Sigmoid colon (tissue), 7 donors: ENCODE results near the gene C1orf21. TPM values are rescaled to one million over a fixed set of nuclear protein-coding genes. Genes with fewer than 3 reads are reported as not detected.

ENCODE experiments used
- DNase-seq: peaks from one replicate; pipeline ENCODE4 v3.0.0-alpha.2; 2019
- H3K27ac ChIP-seq, 4 donors: fragments of 200-600 bp; sonication (generic); one replicate each; pipeline ENCODE4 v1.5.1; 2016 to 2019; ENCODE audit warnings: mild to moderate bottlenecking in 1 of 4
- H3K27me3 ChIP-seq, 3 donors: fragments of 200-600 bp; sonication (generic); one replicate each; pipeline ENCODE4 v1.5.1; 2019; ENCODE audit warnings: mild to moderate bottlenecking in 1 of 3
- H3K36me3 ChIP-seq, 4 donors: fragments of 200-600 bp; sonication (generic); one replicate each; pipeline ENCODE4 v1.5.1; 2016 to 2019
- H3K4me1 ChIP-seq, 4 donors: fragments of 200-600 bp; sonication (generic); one replicate each; pipeline ENCODE4 v1.5.1; 2017 to 2019
- H3K4me3 ChIP-seq, 4 donors: fragments of 200-600 bp; sonication (generic); one replicate each; pipeline ENCODE4 v1.5.1; 2017 to 2019; ENCODE audit warnings: mild to moderate bottlenecking in 2 of 4, moderate library complexity in 1 of 4
- H3K9me3 ChIP-seq, 4 donors: fragments of 200-600 bp in 3 of 4; sonication (generic) in 3 of 4; one replicate each; pipeline versions ENCODE4 v1.5.1 to v1.6.1; 2013 to 2019
- EP300 ChIP-seq, 4 donors: sonication (generic); formaldehyde crosslinking; IDR thresholded peaks; one replicate each; pipeline ENCODE4 v1.6.1; 2017; ENCODE audit warnings: antibody characterized with exemption in 4 of 4
- POLR2A ChIP-seq, 2 donors: fragments of 450-650 bp; IDR thresholded peaks; one replicate each; pipeline ENCODE4 v1.6.1; 2016; ENCODE audit warnings: antibody characterized with exemption in 2 of 2, mild to moderate bottlenecking in 2 of 2, moderate library complexity in 2 of 2
- POLR2AphosphoS5 ChIP-seq, 4 donors: sonication (generic); formaldehyde crosslinking; IDR thresholded peaks; one replicate each; pipeline ENCODE4 v1.6.1; 2017; ENCODE audit warnings: antibody characterized with exemption in 4 of 4
- WGBS, 2 donors: extraction: QIAGEN DNeasy Blood & Tissue Kit; methylation state at CpG; one replicate each; pipeline ENCODE4 v1.1.7; 2013; 5-methylcytosine and 5-hydroxymethylcytosine counted together
- intact Hi-C: fragments of 100-400 bp; cut with DNase I; formaldehyde crosslinking; loops from one replicate; pipeline ENCODE4 v1.15.1; 2023
- polyA plus RNA-seq, 3 donors: library from polyadenylated mRNA; stranded (reverse); fragments of 200-250 nt; gene quantifications; one replicate each; pipeline ENCODE4 v1.2.3, GENCODE V29; 2013
- total RNA-seq, 4 donors: library from RNA; depleted of rRNA; stranded (reverse); fragments of >200 nt; gene quantifications; one replicate each; pipeline ENCODE4 v1.1.0, GENCODE V29; 2016
- TF ChIP-seq, protein P1 (sequence below), 4 experiments: fragments of 450-650 bp in 3 of 4; fragments of 200-600 bp in 1 of 4; IDR thresholded peaks; one replicate each; pipeline ENCODE4 v1.5.1; 2016 to 2019; ENCODE audit warnings: antibody characterized with exemption in 4 of 4, mild to moderate bottlenecking in 3 of 4, moderate library complexity in 2 of 4
- donor health status: healthy with polysubstance abuse.
- donor health status: Bipolar disorder and iron deficiency.
- donor health status: healthy.

C1orf21 gene
- total and polyA plus RNA-seq, 7 donors, result 39.5 to 109 (median 80.0) TPM

GRCh38 chr1:184514447-184514846, 127.6 kb downstream of the C1orf21 start:
- H3K36me3 ChIP-seq, result no peaks in the 10 kb centered on the region
- no peak for TF ChIP-seq EP300 (IDR thresholded peaks at IDR 0.05)
- no peak for TF ChIP-seq POLR2AphosphoS5 (IDR thresholded peaks at IDR 0.05)
- TF ChIP-seq, protein P1, sequence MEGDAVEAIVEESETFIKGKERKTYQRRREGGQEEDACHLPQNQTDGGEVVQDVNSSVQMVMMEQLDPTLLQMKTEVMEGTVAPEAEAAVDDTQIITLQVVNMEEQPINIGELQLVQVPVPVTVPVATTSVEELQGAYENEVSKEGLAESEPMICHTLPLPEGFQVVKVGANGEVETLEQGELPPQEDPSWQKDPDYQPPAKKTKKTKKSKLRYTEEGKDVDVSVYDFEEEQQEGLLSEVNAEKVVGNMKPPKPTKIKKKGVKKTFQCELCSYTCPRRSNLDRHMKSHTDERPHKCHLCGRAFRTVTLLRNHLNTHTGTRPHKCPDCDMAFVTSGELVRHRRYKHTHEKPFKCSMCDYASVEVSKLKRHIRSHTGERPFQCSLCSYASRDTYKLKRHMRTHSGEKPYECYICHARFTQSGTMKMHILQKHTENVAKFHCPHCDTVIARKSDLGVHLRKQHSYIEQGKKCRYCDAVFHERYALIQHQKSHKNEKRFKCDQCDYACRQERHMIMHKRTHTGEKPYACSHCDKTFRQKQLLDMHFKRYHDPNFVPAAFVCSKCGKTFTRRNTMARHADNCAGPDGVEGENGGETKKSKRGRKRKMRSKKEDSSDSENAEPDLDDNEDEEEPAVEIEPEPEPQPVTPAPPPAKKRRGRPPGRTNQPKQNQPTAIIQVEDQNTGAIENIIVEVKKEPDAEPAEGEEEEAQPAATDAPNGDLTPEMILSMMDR (IDR thresholded peaks at IDR 0.05), result no peak
- 21 to 65% methylated on average over 2 of the region's 2 CpGs for WGBS, 2 donors
- intact Hi-C loops, result no loop called here
- H3K9me3 ChIP-seq, result no peaks in the 10 kb centered on the region
- peaks cover 0 to 28% (median 13%) of the 10 kb centered on the region in 4 donors for H3K4me1 ChIP-seq
- H3K27ac ChIP-seq, result no peak overlapping the region
- DNase-seq, result no peak
- no peak overlapping the region for H3K4me3 ChIP-seq
- H3K27me3 ChIP-seq, result no peaks in the 10 kb centered on the region

DNA sequence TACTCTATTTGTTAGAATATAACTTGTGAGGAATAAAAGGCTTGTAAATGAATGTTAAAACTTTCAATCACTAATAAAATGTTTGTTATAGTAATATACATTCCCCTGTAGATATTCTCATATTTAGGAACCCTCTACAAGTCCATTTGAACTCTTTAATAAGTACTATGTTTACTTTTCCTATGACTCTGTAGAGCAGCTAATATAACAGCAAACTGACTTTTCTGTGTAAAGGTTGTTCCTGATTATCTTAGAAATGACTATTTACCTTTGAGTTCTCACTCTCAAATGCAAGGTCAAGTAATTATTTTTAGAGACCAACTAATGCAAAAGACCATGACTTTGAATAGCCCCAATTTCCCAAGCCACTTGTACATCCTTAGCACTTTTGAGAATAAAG, 130.3 kb downstream of the C1orf21 start:
- no peak for DNase-seq
- Histone ChIP-seq H3K4me3 (no peak overlapping the region), H3K9me3 (no peaks in the 10 kb centered on the region), H3K27me3 (no peaks in the 10 kb centered on the region), H3K4me1 (peaks cover 0 to 33% (median 14%) of the 10 kb centered on the region in 4 donors), H3K36me3 (no peaks in the 10 kb centered on the region), H3K27ac (no peak overlapping the region)
- intact Hi-C loops, result no loop called here
- TF ChIP-seq EP300 (IDR thresholded peaks at IDR 0.05) (no peak), POLR2A (IDR thresholded peaks at IDR 0.05) (no peak), POLR2AphosphoS5 (IDR thresholded peaks at IDR 0.05) (no peak)
- TF ChIP-seq, protein P1 (IDR thresholded peaks at IDR 0.05), result no peak

- 71 to 73% methylated on average over 4 of the region's 4 CpGs for WGBS, 2 donors
- intact Hi-C loops, result no loop called here
- Histone ChIP-seq H3K36me3 (no peaks in the 10 kb centered on the region), H3K27ac (no peak overlapping the region), H3K9me3 (no peaks in the 10 kb centered on the region), H3K27me3 (no peaks in the 10 kb centered on the region), H3K4me3 (no peak overlapping the region), H3K4me1 (peaks cover 0 to 31% (median 9%) of the 10 kb centered on the region in 4 donors)
- no peak for DNase-seq
- TF ChIP-seq, protein P1 (IDR thresholded peaks at IDR 0.05), result no peak
- TF ChIP-seq POLR2A (IDR thresholded peaks at IDR 0.05) (no peak), EP300 (IDR thresholded peaks at IDR 0.05) (no peak), POLR2AphosphoS5 (IDR thresholded peaks at IDR 0.05) (no peak)
Measured at GRCh38 chr1:184518736-184519357, 132.0 kb downstream of the C1orf21 start.

DNA sequence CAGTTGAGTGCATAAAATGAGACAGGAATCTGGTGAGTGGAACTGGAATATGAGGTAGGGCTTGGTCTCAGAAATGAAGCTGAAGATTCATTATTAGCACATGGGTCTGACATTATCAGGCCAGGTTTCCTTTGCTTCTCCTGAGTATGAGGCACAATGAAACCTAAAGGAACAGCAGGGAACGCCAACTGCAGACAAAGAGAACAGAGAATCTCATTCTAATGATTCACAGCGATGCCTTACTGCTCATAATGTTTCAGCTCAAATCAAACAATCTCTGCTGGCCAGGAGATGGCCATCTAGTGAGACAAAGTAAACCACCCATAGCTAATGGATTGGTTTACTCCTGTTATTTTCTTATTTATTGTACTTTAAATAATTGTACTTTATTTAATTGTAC, 133.5 kb downstream of the C1orf21 start:
- no peak for DNase-seq
- Histone ChIP-seq H3K4me1 (peaks cover 0 to 24% (median 6%) of the 10 kb centered on the region in 4 donors), H3K36me3 (no peaks in the 10 kb centered on the region), H3K4me3 (no peak overlapping the region), H3K27me3 (no peaks in the 10 kb centered on the region), H3K27ac (no peak overlapping the region), H3K9me3 (no peaks in the 10 kb centered on the region)
- TF ChIP-seq POLR2A (IDR thresholded peaks at IDR 0.05) (no peak), EP300 (IDR thresholded peaks at IDR 0.05) (no peak)
- TF ChIP-seq, protein P1 (IDR thresholded peaks at IDR 0.05), result no peak
- WGBS, 2 donors, result 91 to 92% methylated on average over 2 of the region's 2 CpGs
- intact Hi-C loops, result no loop called here

- Histone ChIP-seq H3K4me1 (peaks cover 0 to 19% (median 5%) of the 10 kb centered on the region in 4 donors), H3K36me3 (no peaks in the 10 kb centered on the region), H3K4me3 (no peak overlapping the region), H3K27ac (no peak overlapping the region), H3K9me3 (no peaks in the 10 kb centered on the region), H3K27me3 (no peaks in the 10 kb centered on the region)
- intact Hi-C loops, result no loop called here
- TF ChIP-seq EP300 (IDR thresholded peaks at IDR 0.05) (no peak), POLR2A (IDR thresholded peaks at IDR 0.05) (no peak), POLR2AphosphoS5 (IDR thresholded peaks at IDR 0.05) (no peak)
- TF ChIP-seq, protein P1 (IDR thresholded peaks at IDR 0.05), result no peak
- 94 to 97% methylated on average over 1 of the region's 1 CpG for WGBS, 2 donors
- no peak for DNase-seq
Measured at GRCh38 chr1:184524248-184524647, 137.4 kb downstream of the C1orf21 start.
